H1 (cell line): ENCODE data around the gene TFF1.

ENCODE experiments used
- BRCA1 ChIP-seq: IDR thresholded peaks from 2 replicates; pipeline ENCODE4 v1.6.1; 2012; ENCODE audit warnings: low read depth, low read length, improper control_type of control experiment
- CTCF ChIP-seq, 3 experiments: IDR thresholded peaks; 1 replicate in 2 of 3; 2 replicates in 1 of 3; pipeline versions ENCODE4 v1.5.1 to v1.6.1; 2011; ENCODE audit warnings: low read length in 3 of 3, mild to moderate bottlenecking in 3 of 3, inconsistent platforms in 2 of 3, low read depth in 1 of 3, moderate library complexity in 1 of 3; ENCODE audit not compliant: insufficient read depth in 1 of 3; ENCODE audit errors: control extremely low read depth in 1 of 3
- EZH2 ChIP-seq: fragments of 200-600 bp; sonication (generic); IDR thresholded peaks from 2 replicates; pipeline ENCODE4 v1.7.1; 2012; ENCODE audit warnings: low read depth, mild to moderate bottlenecking, moderate library complexity, low read length, inconsistent platforms; ENCODE audit not compliant: severe bottlenecking
- HDAC6 ChIP-seq: IDR thresholded peaks from one replicate; pipeline ENCODE4 v1.7.1; 2012; ENCODE audit warnings: low read depth, mild to moderate bottlenecking, inconsistent platforms, low read length, moderate library complexity
- JUN ChIP-seq: IDR thresholded peaks from 2 replicates; pipeline ENCODE4 v1.6.1; 2011; ENCODE audit warnings: low read depth, mild to moderate bottlenecking, improper control_type of control experiment, low read length
- MAX ChIP-seq: IDR thresholded peaks from 2 replicates; pipeline ENCODE4 v1.6.1; 2012; ENCODE audit warnings: inconsistent platforms
- NANOG ChIP-seq: IDR thresholded peaks from 2 replicates; pipeline ENCODE4 v1.6.1; 2011; ENCODE audit warnings: low read length, low read depth, mild to moderate bottlenecking, inconsistent platforms; ENCODE audit not compliant: insufficient read depth, poor library complexity, severe bottlenecking
- POU5F1 ChIP-seq: IDR thresholded peaks from 2 replicates; pipeline ENCODE4 v1.6.1; 2011; ENCODE audit warnings: low read depth, mild to moderate bottlenecking, low read length, moderate library complexity
- TCF12 ChIP-seq: IDR thresholded peaks from 2 replicates; pipeline ENCODE4 v1.6.1; 2011; ENCODE audit warnings: low read depth, mild to moderate bottlenecking, low read length
- YY1 ChIP-seq: IDR thresholded peaks from 2 replicates; pipeline ENCODE4 v1.6.1; 2011; ENCODE audit warnings: low read depth, mild to moderate bottlenecking, low read length
- TF ChIP-seq, protein P1 (sequence below): IDR thresholded peaks from 2 replicates; pipeline ENCODE4 v1.6.1; 2011; ENCODE audit warnings: low read length, improper control_type of control experiment

GRCh38 chr21:42337830-42338728 lies 28.3 kb downstream of the TFF1 start:
- TF ChIP-seq HDAC6 (no peak), POU5F1 (no peak), NANOG (no peak), EZH2 (no peak), YY1 (no peak), TCF12 (no peak), CTCF (IDR thresholded peaks at IDR 0.05; ENCODE audit: control extremely low read depth in 1 of 3, insufficient read depth in 1 of 3, low read depth in 1 of 3, low read length in 3 of 3) (peak; percentile 86 to 94 (median 89)), JUN (no peak), BRCA1 (no peak), MAX (peak; percentile 51; the same call in 1 of the 2 replicates)
- TF ChIP-seq, protein P1, sequence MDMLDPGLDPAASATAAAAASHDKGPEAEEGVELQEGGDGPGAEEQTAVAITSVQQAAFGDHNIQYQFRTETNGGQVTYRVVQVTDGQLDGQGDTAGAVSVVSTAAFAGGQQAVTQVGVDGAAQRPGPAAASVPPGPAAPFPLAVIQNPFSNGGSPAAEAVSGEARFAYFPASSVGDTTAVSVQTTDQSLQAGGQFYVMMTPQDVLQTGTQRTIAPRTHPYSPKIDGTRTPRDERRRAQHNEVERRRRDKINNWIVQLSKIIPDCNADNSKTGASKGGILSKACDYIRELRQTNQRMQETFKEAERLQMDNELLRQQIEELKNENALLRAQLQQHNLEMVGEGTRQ, result no peak
